Natural killer cell (primary cell): ENCODE measurements around the gene C1QL1. TPM values are rescaled to one million over a fixed set of nuclear protein-coding genes. Genes with fewer than 3 reads are reported as not detected.

Experiments used
- ATAC-seq, 3 donors: fragments of 150-1000 bp in 2 of 3; fragments of 200-7000 bp in 1 of 3; cut with Tn5 transposase; 1 replicate in 1 of 3; 2 replicates in 2 of 3; pipeline ENCODE4 v1.10.0; 2021; ENCODE audit warnings: mild to moderate bottlenecking in 2 of 3, moderate library complexity in 2 of 3
- DNase-seq, 2 donors: peaks; one replicate each; pipeline versions ENCODE4 v3.0.0 to v3.0.0-alpha.2; 2013 to 2021; ENCODE audit warnings: mixed read lengths in 1 of 2
- H3K27ac ChIP-seq: one replicate; pipeline ENCODE4 v1.5.1; 2013; ENCODE audit warnings: mild to moderate bottlenecking, low read length
- H3K27me3 ChIP-seq: one replicate; pipeline ENCODE4 v1.6.1; 2013; ENCODE audit warnings: low read length; ENCODE audit not compliant: control insufficient read depth, insufficient read depth
- H3K36me3 ChIP-seq: one replicate; pipeline ENCODE4 v1.6.1; 2013; ENCODE audit warnings: low read length; ENCODE audit not compliant: control insufficient read depth, insufficient read depth
- H3K4me1 ChIP-seq: one replicate; pipeline ENCODE4 v1.6.1; 2013; ENCODE audit warnings: low read length; ENCODE audit not compliant: control insufficient read depth, insufficient read depth
- H3K4me3 ChIP-seq: one replicate; pipeline ENCODE4 v1.5.1; 2013; ENCODE audit warnings: low read length
- H3K9me3 ChIP-seq: one replicate; pipeline ENCODE4 v1.6.1; 2013; ENCODE audit warnings: low read length; ENCODE audit not compliant: control insufficient read depth, insufficient read depth
- H3K27ac Mint-ChIP-seq, 2 donors: one replicate each; pipeline ENCODE4 v1.8.0; 2022; ENCODE audit warnings: mild to moderate bottlenecking in 2 of 2, mixed read lengths in 2 of 2, moderate library complexity in 1 of 2
- H3K27me3 Mint-ChIP-seq, 2 donors: one replicate each; pipeline ENCODE4 v1.8.0; 2022; ENCODE audit warnings: low read depth in 2 of 2, mixed read lengths in 2 of 2
- H3K36me3 Mint-ChIP-seq: one replicate; pipeline ENCODE4 v1.8.0; 2022; ENCODE audit warnings: mixed read lengths
- H3K4me1 Mint-ChIP-seq, 2 donors: one replicate each; pipeline ENCODE4 v1.8.0; 2022; ENCODE audit warnings: mixed read lengths in 2 of 2
- H3K4me3 Mint-ChIP-seq: one replicate; pipeline ENCODE4 v1.8.0; 2022; ENCODE audit warnings: mild to moderate bottlenecking, moderate library complexity, mixed read lengths
- H3K9me3 Mint-ChIP-seq, 2 donors: one replicate each; pipeline ENCODE4 v1.8.0; 2022; ENCODE audit warnings: mixed read lengths in 2 of 2
- WGBS: methylation state at CpG from one replicate; pipeline ENCODE4 v1.1.7; 2013; ENCODE audit warnings: missing lambda C conversion rate; ENCODE audit not compliant: insufficient coverage; 5-methylcytosine and 5-hydroxymethylcytosine counted together
- intact Hi-C: fragments of 100-400 bp; cut with micrococcal nuclease; formaldehyde crosslinking; loops from one replicate; pipeline ENCODE4 v1.14.2; 2022
- total RNA-seq, 4 donors: library from RNA; stranded (reverse); fragments of 120-200 nt in 1 of 4; gene quantifications; one replicate each; pipeline versions ENCODE4 v1.2.3 to v1.2.4, GENCODE V29; 2013 to 2022
- TF ChIP-seq, protein P1 (sequence below): fragments of 200-600 bp; IDR thresholded peaks from one replicate; pipeline ENCODE4 v1.8.0; 2022; ENCODE audit warnings: antibody characterized with exemption

C1QL1 gene
- total RNA-seq, 3 donors from 2014 or later (not counting 1 experiment from before 2014, with no cell fraction given), result not detected

DNA sequence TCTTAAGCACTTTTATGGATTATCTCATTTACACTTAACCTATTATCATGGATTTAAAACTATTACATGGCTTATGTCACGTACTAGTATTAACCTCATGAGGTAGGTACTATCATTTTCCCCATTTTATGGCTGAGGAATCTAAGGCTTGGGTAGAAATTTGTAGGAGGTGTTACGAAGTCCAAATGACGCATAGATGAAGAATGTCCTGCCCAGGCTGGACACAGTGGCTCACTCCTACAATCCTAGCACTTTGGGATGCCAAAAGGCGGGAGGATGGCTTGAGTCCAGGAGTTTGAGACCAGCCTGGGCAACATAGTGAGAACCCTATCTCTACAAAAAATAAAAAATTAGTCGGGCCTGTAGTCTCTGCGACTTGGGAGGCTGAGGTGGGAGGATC lies 4.8 kb upstream of the C1QL1 start:
- intact Hi-C loops, result no loop called here
- Mint-ChIP-seq H3K27me3 (peaks cover 26 to 40% of the 10 kb centered on the region in 2 donors), H3K36me3 (no peaks in the 10 kb centered on the region), H3K4me1 (peaks cover 18 to 26% of the 10 kb centered on the region in 2 donors), H3K9me3 (no peaks in the 10 kb centered on the region), H3K4me3 (no peak overlapping the region), H3K27ac (no peak overlapping the region)
- no peaks in the 10 kb centered on the region for H3K9me3 ChIP-seq
- no peak overlapping the region for H3K27ac ChIP-seq
- TF ChIP-seq, protein P1, sequence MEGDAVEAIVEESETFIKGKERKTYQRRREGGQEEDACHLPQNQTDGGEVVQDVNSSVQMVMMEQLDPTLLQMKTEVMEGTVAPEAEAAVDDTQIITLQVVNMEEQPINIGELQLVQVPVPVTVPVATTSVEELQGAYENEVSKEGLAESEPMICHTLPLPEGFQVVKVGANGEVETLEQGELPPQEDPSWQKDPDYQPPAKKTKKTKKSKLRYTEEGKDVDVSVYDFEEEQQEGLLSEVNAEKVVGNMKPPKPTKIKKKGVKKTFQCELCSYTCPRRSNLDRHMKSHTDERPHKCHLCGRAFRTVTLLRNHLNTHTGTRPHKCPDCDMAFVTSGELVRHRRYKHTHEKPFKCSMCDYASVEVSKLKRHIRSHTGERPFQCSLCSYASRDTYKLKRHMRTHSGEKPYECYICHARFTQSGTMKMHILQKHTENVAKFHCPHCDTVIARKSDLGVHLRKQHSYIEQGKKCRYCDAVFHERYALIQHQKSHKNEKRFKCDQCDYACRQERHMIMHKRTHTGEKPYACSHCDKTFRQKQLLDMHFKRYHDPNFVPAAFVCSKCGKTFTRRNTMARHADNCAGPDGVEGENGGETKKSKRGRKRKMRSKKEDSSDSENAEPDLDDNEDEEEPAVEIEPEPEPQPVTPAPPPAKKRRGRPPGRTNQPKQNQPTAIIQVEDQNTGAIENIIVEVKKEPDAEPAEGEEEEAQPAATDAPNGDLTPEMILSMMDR, result no peak
- H3K4me3 ChIP-seq, result no peak overlapping the region
- H3K36me3 ChIP-seq, result no peaks in the 10 kb centered on the region
- peaks cover 10% of the 10 kb centered on the region for H3K27me3 ChIP-seq
- no peak for DNase-seq
- WGBS, result 88% methylated on average over 4 of the region's 6 CpGs
- ATAC-seq, result no peak
- H3K4me1 ChIP-seq, result peaks cover 19% of the 10 kb centered on the region

DNA sequence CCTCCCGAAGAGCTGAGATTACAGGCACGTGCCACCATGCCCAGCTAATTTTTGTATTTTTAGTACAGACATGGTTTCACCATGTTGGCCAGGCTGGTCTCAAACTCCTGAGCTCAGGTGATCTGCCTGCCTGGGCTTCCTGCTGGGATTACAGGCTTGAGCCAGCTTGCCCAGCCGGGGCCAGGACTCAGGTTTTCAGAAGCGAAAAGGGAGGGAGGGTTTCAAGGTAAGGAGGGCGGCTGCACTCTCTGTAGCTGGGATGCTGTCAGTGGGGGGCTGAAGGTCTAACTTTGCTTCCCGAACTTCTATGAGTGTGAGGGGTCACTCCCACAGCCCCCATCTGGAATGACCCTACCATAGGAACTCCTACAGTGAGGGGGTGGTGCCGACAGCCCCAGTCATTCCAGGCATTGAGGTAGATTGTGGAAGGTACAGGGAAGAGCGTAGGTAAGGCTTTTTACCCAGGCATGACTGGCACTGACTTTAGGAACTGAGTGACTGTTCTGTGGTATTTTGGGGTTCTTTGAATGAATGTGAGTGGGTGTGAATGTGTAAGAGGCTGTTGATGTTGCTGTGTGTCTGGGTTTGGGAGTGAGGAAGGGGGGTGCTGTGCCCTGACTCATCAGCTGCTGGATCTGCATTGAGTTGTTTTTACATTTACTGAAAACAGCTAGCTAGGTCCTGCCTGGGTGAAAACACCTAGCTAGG lies 3.8 kb upstream of the C1QL1 start:
- Histone ChIP-seq H3K27ac (no peak overlapping the region), H3K4me3 (no peak overlapping the region), H3K4me1 (peaks cover 24% of the 10 kb centered on the region), H3K9me3 (no peaks in the 10 kb centered on the region), H3K27me3 (peaks cover 16% of the 10 kb centered on the region), H3K36me3 (no peaks in the 10 kb centered on the region)
- TF ChIP-seq, protein P1, result no peak
- Mint-ChIP-seq H3K4me1 (peaks cover 18 to 29% of the 10 kb centered on the region in 2 donors), H3K4me3 (no peak overlapping the region), H3K27me3 (peaks cover 26 to 41% of the 10 kb centered on the region in 2 donors), H3K9me3 (no peaks in the 10 kb centered on the region), H3K36me3 (no peaks in the 10 kb centered on the region), H3K27ac (no peak overlapping the region)
- intact Hi-C loops, result no loop called here
- 74% methylated on average over 6 of the region's 8 CpGs for WGBS
- DNase-seq, result peak in 1 of 2 donors; percentile 40
- no peak for ATAC-seq

DNA sequence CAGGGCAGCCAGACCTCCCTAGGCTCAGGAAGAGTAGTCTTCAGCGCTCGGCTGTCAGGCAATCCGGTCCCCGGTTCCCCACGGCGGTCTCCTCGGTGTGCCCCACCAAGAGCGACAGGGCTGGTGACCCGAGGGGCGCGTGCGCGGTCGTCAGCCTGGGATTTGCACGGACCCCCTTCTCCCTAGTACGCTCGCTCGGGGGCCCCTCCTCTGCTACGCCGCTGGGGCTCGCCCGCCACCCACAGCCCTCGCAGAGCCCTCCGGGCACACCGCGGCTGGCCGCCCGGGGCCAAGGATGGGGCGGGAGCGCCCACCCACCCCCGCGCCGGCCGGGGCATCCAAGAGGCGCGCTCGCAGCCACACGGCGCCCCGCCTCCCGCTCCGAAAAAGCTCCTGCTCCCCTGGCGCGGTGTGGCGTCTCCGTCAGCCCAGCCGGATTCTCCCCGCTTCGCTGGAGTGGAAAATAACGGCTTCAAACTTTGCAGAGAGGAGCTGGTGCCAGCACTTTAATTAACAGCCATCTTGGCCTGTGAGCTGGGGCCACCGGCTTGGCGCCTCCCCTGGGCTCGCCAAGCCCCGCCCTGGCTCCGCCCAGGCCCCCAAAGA lies 2.1 kb upstream of the C1QL1 start:
- no peak overlapping the region for H3K4me3 ChIP-seq
- no peak overlapping the region for H3K27ac ChIP-seq
- Mint-ChIP-seq H3K36me3 (no peaks in the 10 kb centered on the region), H3K4me3 (peak overlapping the region; percentile 76), H3K9me3 (no peaks in the 10 kb centered on the region), H3K4me1 (peaks cover 18 to 38% of the 10 kb centered on the region in 2 donors), H3K27ac (no peak overlapping the region), H3K27me3 (peaks cover 36 to 53% of the 10 kb centered on the region in 2 donors)
- peaks cover 5% of the 10 kb centered on the region for H3K9me3 ChIP-seq
- H3K27me3 ChIP-seq, result peaks cover 32% of the 10 kb centered on the region
- 1% methylated on average over 55 of the region's 55 CpGs for WGBS
- TF ChIP-seq, protein P1, result no peak
- H3K36me3 ChIP-seq, result no peaks in the 10 kb centered on the region
- DNase-seq (peak in 1 of 2 donors; percentile 45), ATAC-seq (no peak)
- intact Hi-C loops, result no loop called here
- H3K4me1 ChIP-seq, result peaks cover 31% of the 10 kb centered on the region
